SK-N-SH (cell line): ENCODE results near the gene RAB22A. TPM values are rescaled to one million over a fixed set of nuclear protein-coding genes. Genes with fewer than 3 reads are reported as not detected.
"Not testable (repeated sequence)": the region's sequence is repeated elsewhere in the genome, so short reads cannot be mapped to it uniquely, and the experiment has no call there.

Source experiments
- CTCF ChIA-PET: fragments of 300-600, 350-600 bp; formaldehyde crosslinking; extraction: SDS; loops from one replicate; lab custom pipeline; 2021; lab: Yijun Ruan, JAX
- POLR2A ChIA-PET: fragments of 350-600 bp; sonication (Branson Sonifier 250); formaldehyde crosslinking; extraction: SDS; loops from one replicate; lab custom pipeline; 2020; ENCODE audit warnings: antibody characterized with exemption, inconsistent platforms; lab: Yijun Ruan, JAX
- DNase-seq: peaks from one replicate; pipeline ENCODE4 v3.0.0; 2012
- H2AFZ ChIP-seq: fragments of 200-600 bp; sonication (generic); 2 replicates; pipeline ENCODE4 v1.8.1; 2016; ENCODE audit warnings: antibody characterized with exemption, mild to moderate bottlenecking, low read depth
- H3F3A ChIP-seq: fragments of 200-600 bp; sonication (generic); replicated peaks from 2 replicates; pipeline ENCODE3; 2016; ENCODE audit warnings: antibody characterized with exemption, mild to moderate bottlenecking; ENCODE audit not compliant: insufficient read depth
- H3K27ac ChIP-seq, 2 experiments: fragments of 200-500 bp in 1 of 2; fragments of 200-600 bp in 1 of 2; sonication (Bioruptor generic) in 1 of 2; sonication (generic), shearing (Covaris generic) in 1 of 2; 2 replicates each; pipeline versions ENCODE4 v1.5.1 to v1.6.1; 2014 to 2016; ENCODE audit warnings: low read depth in 2 of 2, inconsistent platforms in 1 of 2, low read length in 1 of 2, mild to moderate bottlenecking in 1 of 2, mixed read lengths in 1 of 2
- H3K27me3 ChIP-seq: fragments of 200-600 bp; sonication (generic), shearing (Covaris generic); 2 replicates; pipeline ENCODE4 v1.6.1; 2016; ENCODE audit warnings: mixed run types; ENCODE audit not compliant: insufficient read depth
- H3K36me3 ChIP-seq, 2 experiments: fragments of 200-500 bp in 1 of 2; fragments of 200-600 bp in 1 of 2; sonication (Bioruptor generic) in 1 of 2; sonication (generic) in 1 of 2; replicated peaks in 1 of 2; 2 replicates each; pipeline versions ENCODE3 to v1.5.1; 2014 to 2016; ENCODE audit warnings: low read length in 1 of 2, mild to moderate bottlenecking in 1 of 2; ENCODE audit not compliant: insufficient read depth in 2 of 2, control insufficient read depth in 1 of 2
- H3K4me1 ChIP-seq, 2 experiments: fragments of 200-500 bp in 1 of 2; fragments of 200-600 bp in 1 of 2; sonication (Bioruptor generic) in 1 of 2; sonication (generic), shearing (Covaris generic) in 1 of 2; 2 replicates each; pipeline versions ENCODE4 v1.5.1 to v1.6.1; 2014 to 2016; ENCODE audit warnings: low read depth in 1 of 2, low read length in 1 of 2, mixed run types in 1 of 2; ENCODE audit not compliant: insufficient read depth in 2 of 2, control insufficient read depth in 1 of 2
- H3K4me2 ChIP-seq: fragments of 200-600 bp; sonication (generic), shearing (Covaris generic); 2 replicates; pipeline ENCODE4 v1.6.1; 2017; ENCODE audit warnings: mixed run types
- H3K4me3 ChIP-seq, 2 experiments: fragments of 200-500 bp in 1 of 2; fragments of 200-600 bp in 1 of 2; sonication (Bioruptor generic) in 1 of 2; sonication (generic), shearing (Covaris generic) in 1 of 2; 2 replicates each; pipeline versions ENCODE4 v1.5.1 to v1.8.1; 2014 to 2016; ENCODE audit warnings: low read depth in 2 of 2, inconsistent platforms in 1 of 2, low read length in 1 of 2, mild to moderate bottlenecking in 1 of 2, mixed read lengths in 1 of 2, moderate library complexity in 1 of 2
- H3K79me2 ChIP-seq: fragments of 200-600 bp; sonication (generic); 2 replicates; pipeline ENCODE4 v1.8.1; 2017; ENCODE audit warnings: mild to moderate bottlenecking; ENCODE audit not compliant: insufficient read depth
- H3K9ac ChIP-seq: fragments of 200-600 bp; sonication (generic); 2 replicates; pipeline ENCODE4 v1.6.1; 2017; ENCODE audit warnings: mixed run types
- H3K9me2 ChIP-seq: fragments of 200-600 bp; sonication (generic); 2 replicates; pipeline ENCODE4 v1.6.1; 2017; ENCODE audit warnings: mixed run types
- H3K9me3 ChIP-seq: fragments of 200-600 bp; sonication (generic); 2 replicates; pipeline ENCODE4 v1.6.1; 2017; ENCODE audit warnings: mixed run types, mild to moderate bottlenecking, moderate library complexity
- H4K20me1 ChIP-seq: fragments of 200-600 bp; sonication (generic); 2 replicates; pipeline ENCODE4 v1.6.1; 2017; ENCODE audit warnings: mild to moderate bottlenecking, mixed run types; ENCODE audit not compliant: insufficient read depth
- EZH2phosphoT487 ChIP-seq: fragments of 200-600 bp; sonication (generic); IDR thresholded peaks from 2 replicates; pipeline ENCODE4 v1.6.1; 2017; ENCODE audit warnings: low read depth, mixed run types, mild to moderate bottlenecking, antibody characterized with exemption, moderate library complexity, borderline replicate concordance
- PBX3 ChIP-seq: IDR thresholded peaks from 2 replicates; pipeline ENCODE4; 2012
- POLR2AphosphoS5 ChIP-seq: IDR thresholded peaks from 2 replicates; pipeline ENCODE4 v1.6.1; 2012; ENCODE audit warnings: low read depth, low read length
- RAD21 ChIP-seq: IDR thresholded peaks from 2 replicates; pipeline ENCODE4 v1.6.1; 2012; ENCODE audit warnings: mild to moderate bottlenecking, low read length
- REST ChIP-seq: IDR thresholded peaks from 2 replicates; pipeline ENCODE4 v1.6.1; 2012; ENCODE audit warnings: mild to moderate bottlenecking, low read depth, low read length, moderate library complexity
- SMC3 ChIP-seq: IDR thresholded peaks from 2 replicates; pipeline ENCODE4 v1.6.1; 2012; ENCODE audit warnings: low read depth, low read length, improper control_type of control experiment
- TEAD4 ChIP-seq: IDR thresholded peaks from 2 replicates; pipeline ENCODE4 v1.4.0; 2012; ENCODE audit warnings: mild to moderate bottlenecking, borderline replicate concordance; ENCODE audit not compliant: insufficient read depth
- WGBS: methylation state at CpG from one replicate; pipeline ENCODE4 v1.1.6; 2017; ENCODE audit warnings: low lambda C conversion rate; 5-methylcytosine and 5-hydroxymethylcytosine counted together
- polyA plus RNA-seq, 3 experiments: library from polyadenylated mRNA; depleted of rRNA; stranded (reverse); fragments of >200 nt; gene quantifications; 2 replicates each; pipeline ENCODE4 v1.2.3, GENCODE V29; 2012
- TF ChIP-seq, protein P1 (sequence below): IDR thresholded peaks from 2 replicates; pipeline ENCODE4 v1.4.0; 2012; ENCODE audit warnings: low read depth

Gene RAB22A
- polyA plus RNA-seq, 1 of the 3 experiments (the other 2 are of a cell fraction), result 10.7 TPM

- H3K4me2 ChIP-seq, H3F3A ChIP-seq, H3K9me3 ChIP-seq, H3K9me2 ChIP-seq, H3K4me3 ChIP-seq, H3K27me3 ChIP-seq, POLR2A ChIA-PET, CTCF ChIA-PET, H3K27ac ChIP-seq, DNase-seq, H2AFZ ChIP-seq, H3K4me1 ChIP-seq, H3K9ac ChIP-seq: not testable (repeated sequence)
- Histone ChIP-seq H3K36me3 (peaks cover 10 to 20% of the 10 kb centered on the region in 2 experiments), H3K79me2 (peaks cover 86% of the 10 kb centered on the region), H4K20me1 (peaks cover 25% of the 10 kb centered on the region)
- WGBS, result 100% methylated on average over 1 of the region's 35 CpGs
These were observed 104.7 kb downstream of the RAB22A start for GRCh38 chr20:58414216-58414615.

GRCh38 chr20:58414786-58415185 is 105.3 kb downstream of the RAB22A start:
- DNase-seq, CTCF ChIA-PET: not testable (repeated sequence)

GRCh38 chr20:58416057-58416456 is 106.5 kb downstream of the RAB22A start:
- Histone ChIP-seq H3K9me2 (no peaks in the 10 kb centered on the region), H3K4me3 (no peak overlapping the region), H2AFZ (no peak overlapping the region), H3K27me3 (no peaks in the 10 kb centered on the region), H3K79me2 (peaks cover 80% of the 10 kb centered on the region), H3K27ac (no peak overlapping the region), H3K4me1 (peaks cover 0 to 3% of the 10 kb centered on the region in 2 experiments; a peak in 2 of 4 replicates), H3K36me3 (peaks cover 20 to 28% of the 10 kb centered on the region in 2 experiments), H3K9me3 (no peaks in the 10 kb centered on the region), H3K9ac (no peak overlapping the region), H3K4me2 (no peak overlapping the region), H3F3A (peaks cover 10% of the 10 kb centered on the region), H4K20me1 (peaks cover 16% of the 10 kb centered on the region)
- TF ChIP-seq TEAD4 (no peak), SMC3 (no peak), POLR2AphosphoS5 (no peak), EZH2phosphoT487 (no peak), RAD21 (no peak), PBX3 (no peak), REST (no peak)
- TF ChIP-seq, protein P1, sequence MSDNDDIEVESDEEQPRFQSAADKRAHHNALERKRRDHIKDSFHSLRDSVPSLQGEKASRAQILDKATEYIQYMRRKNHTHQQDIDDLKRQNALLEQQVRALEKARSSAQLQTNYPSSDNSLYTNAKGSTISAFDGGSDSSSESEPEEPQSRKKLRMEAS, result no peak
- CTCF ChIA-PET, result no interaction called here
- POLR2A ChIA-PET, result no interaction called here
- no peak for DNase-seq
- WGBS, result 94% methylated on average over 1 of the region's 1 CpG

More at GRCh38 chr20:58414786-58415185, 105.3 kb downstream of the RAB22A start:
- WGBS, result 94% methylated on average over 21 of the region's 26 CpGs
- H3K27me3 ChIP-seq, H3K9me2 ChIP-seq, H3K4me2 ChIP-seq, H3F3A ChIP-seq, H3K27ac ChIP-seq, H3K9me3 ChIP-seq, H3K4me1 ChIP-seq, H3K9ac ChIP-seq, H2AFZ ChIP-seq, POLR2A ChIA-PET, H3K4me3 ChIP-seq: not testable (repeated sequence)
- H3K79me2 ChIP-seq, result peaks cover 86% of the 10 kb centered on the region
- H3K36me3 ChIP-seq, result peaks cover 12 to 26% of the 10 kb centered on the region in 2 experiments
- H4K20me1 ChIP-seq, result peaks cover 21% of the 10 kb centered on the region
